Measurements from ENCODE around the gene FNDC3B.

FNDC3B gene

GRCh38 chr3:172102123-172102882 is 62.9 kb downstream of the FNDC3B start:
- Histone ChIP-seq H3K9me3 (no peaks in the 10 kb centered on the region), H3K27me3 (no peaks in the 10 kb centered on the region), H3K36me3 (no peaks in the 10 kb centered on the region), H3K27ac (peak overlapping the region; percentile 78), H3K4me1 (ENCODE audit: control insufficient read depth in 1 of 2, insufficient read depth in 1 of 2, low read depth in 1 of 2, low read length in 1 of 2) (peaks cover 63 to 71% of the 10 kb centered on the region in 2 experiments), H3K4me3 (ENCODE audit: low read depth in 1 of 2, low read length in 1 of 2) (peak overlapping the region; percentile 8 to 20)
- no peak for TF ChIP-seq CTCF (IDR thresholded peaks at IDR 0.05)

DNA sequence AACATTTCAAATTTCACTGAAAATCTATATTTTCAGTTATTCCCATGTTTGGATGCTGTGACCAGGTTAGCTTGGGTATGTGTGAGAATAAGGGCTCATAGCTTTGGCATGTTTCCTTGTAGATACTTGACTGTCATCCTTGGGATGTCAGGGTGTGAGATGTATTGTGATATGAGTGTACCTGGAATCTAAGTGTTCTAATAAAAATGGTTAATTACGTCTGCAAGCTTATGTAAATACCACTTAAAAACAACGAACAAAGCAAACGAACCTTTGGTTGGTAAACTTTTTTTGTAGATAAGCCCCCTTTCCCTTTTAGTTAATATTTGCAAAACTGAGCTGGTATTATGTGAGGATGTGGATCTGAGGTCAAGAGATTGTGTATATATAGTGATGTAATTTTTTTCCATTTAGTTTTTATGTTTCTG is 63.5 kb downstream of the FNDC3B start:
- Histone ChIP-seq H3K27ac (peak overlapping the region; percentile 78), H3K36me3 (no peaks in the 10 kb centered on the region), H3K4me1 (ENCODE audit: control insufficient read depth in 1 of 2, insufficient read depth in 1 of 2, low read depth in 1 of 2, low read length in 1 of 2) (peaks cover 63 to 71% of the 10 kb centered on the region in 2 experiments), H3K4me3 (ENCODE audit: low read depth in 1 of 2, low read length in 1 of 2) (peak overlapping the region in 1 of 2 experiments; percentile 20), H3K9me3 (no peaks in the 10 kb centered on the region), H3K27me3 (no peaks in the 10 kb centered on the region)
- TF ChIP-seq CTCF (IDR thresholded peaks at IDR 0.05), result no peak

- H3K27me3 ChIP-seq, result no peaks in the 10 kb centered on the region
- H3K9me3 ChIP-seq, result no peaks in the 10 kb centered on the region
- peak overlapping the region; percentile 78 for H3K27ac ChIP-seq
- TF ChIP-seq CTCF (IDR thresholded peaks at IDR 0.05), result no peak
- H3K36me3 ChIP-seq, result no peaks in the 10 kb centered on the region
- no peak overlapping the region for H3K4me3 ChIP-seq (ENCODE audit: low read depth in 1 of 2, low read length in 1 of 2)
- H3K4me1 ChIP-seq (ENCODE audit: control insufficient read depth in 1 of 2, insufficient read depth in 1 of 2, low read depth in 1 of 2, low read length in 1 of 2), result peaks cover 63 to 71% of the 10 kb centered on the region in 2 experiments
Observed at GRCh38 chr3:172103724-172104123, 64.3 kb downstream of the FNDC3B start.

GRCh38 chr3:172104471-172105072 is 65.2 kb downstream of the FNDC3B start:
- no peak for TF ChIP-seq CTCF (IDR thresholded peaks at IDR 0.05)
- H3K36me3 ChIP-seq, result no peaks in the 10 kb centered on the region
- no peaks in the 10 kb centered on the region for H3K9me3 ChIP-seq
- H3K4me3 ChIP-seq (ENCODE audit: low read depth in 1 of 2, low read length in 1 of 2), result no peak overlapping the region
- peaks cover 71 to 76% of the 10 kb centered on the region in 2 experiments for H3K4me1 ChIP-seq (ENCODE audit: control insufficient read depth in 1 of 2, insufficient read depth in 1 of 2, low read depth in 1 of 2, low read length in 1 of 2)
- no peaks in the 10 kb centered on the region for H3K27me3 ChIP-seq
- no peak overlapping the region for H3K27ac ChIP-seq

DNA sequence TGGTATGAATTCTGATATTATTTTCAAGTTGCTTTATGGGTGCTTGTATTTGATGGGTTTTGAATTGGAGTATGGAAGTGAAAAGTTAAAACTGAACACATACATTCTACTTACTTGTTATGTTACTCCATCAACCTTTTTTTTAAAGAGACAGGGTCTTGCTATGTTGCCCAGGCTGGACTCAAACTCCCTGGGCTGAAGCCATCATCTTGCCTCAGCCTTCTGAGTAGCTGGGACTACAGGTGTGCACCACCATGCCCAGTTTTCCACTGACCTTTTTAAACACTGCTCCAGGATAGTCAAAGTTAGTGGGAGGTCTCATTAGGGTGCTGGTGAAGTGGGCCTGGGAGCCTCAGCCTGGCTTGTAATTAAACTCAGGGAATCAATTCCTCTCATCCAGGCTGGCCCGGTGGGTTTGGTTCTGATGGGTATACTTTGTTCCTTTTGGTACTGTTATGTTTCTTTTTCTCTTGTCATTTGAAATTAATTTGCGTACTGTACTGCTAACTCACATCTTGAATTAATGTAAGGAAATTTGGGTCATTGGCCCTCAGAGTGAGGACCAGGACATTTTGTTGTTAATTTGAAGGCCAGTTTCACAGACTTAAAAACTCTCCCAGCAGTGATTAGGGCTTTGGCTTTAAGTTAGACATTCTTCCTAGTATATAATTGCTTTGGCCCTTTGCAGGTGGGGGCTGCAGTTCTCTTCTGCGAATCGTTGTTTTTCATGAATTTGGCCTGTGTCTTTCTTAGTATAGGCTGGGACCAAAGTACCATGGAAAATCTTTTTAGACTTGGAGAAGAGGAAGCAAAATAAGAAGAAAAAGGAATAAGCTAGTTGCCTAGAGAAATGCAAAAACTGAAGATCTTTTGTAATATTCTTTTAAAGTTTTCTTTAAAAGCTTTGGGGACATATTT is 66.9 kb downstream of the FNDC3B start:
- H3K9me3 ChIP-seq, result no peaks in the 10 kb centered on the region
- H3K27me3 ChIP-seq, result no peaks in the 10 kb centered on the region
- H3K4me3 ChIP-seq (ENCODE audit: low read depth in 1 of 2, low read length in 1 of 2), result no peak overlapping the region
- H3K4me1 ChIP-seq (ENCODE audit: control insufficient read depth in 1 of 2, insufficient read depth in 1 of 2, low read depth in 1 of 2, low read length in 1 of 2), result peaks cover 77 to 81% of the 10 kb centered on the region in 2 experiments
- no peak for TF ChIP-seq CTCF (IDR thresholded peaks at IDR 0.05)
- H3K36me3 ChIP-seq, result no peaks in the 10 kb centered on the region
- peak overlapping the region; percentile 75 for H3K27ac ChIP-seq
